LNCaP clone FGC (cell line): Measurements from ENCODE around the gene F13A1.

Experiments used
- DNase-seq: peaks from one replicate; pipeline ENCODE4 v3.0.0-alpha.2; 2011; ENCODE audit warnings: low read depth
- H3K4me3 ChIP-seq: 2 replicates; pipeline ENCODE4 v1.5.1; 2011; ENCODE audit warnings: mild to moderate bottlenecking, low read depth, low read length, control low read depth
- CTCF ChIP-seq: IDR thresholded peaks from 2 replicates; pipeline ENCODE4 v1.5.1; 2012; ENCODE audit warnings: mild to moderate bottlenecking; ENCODE audit not compliant: control insufficient read depth, insufficient read depth; ENCODE audit errors: extremely low read depth

The F13A1 gene

GRCh38 chr6:6166064-6166463 lies 154.4 kb downstream of the F13A1 start:
- no peak overlapping the region for H3K4me3 ChIP-seq
- no peak for TF ChIP-seq CTCF
- no peak for DNase-seq

DNA sequence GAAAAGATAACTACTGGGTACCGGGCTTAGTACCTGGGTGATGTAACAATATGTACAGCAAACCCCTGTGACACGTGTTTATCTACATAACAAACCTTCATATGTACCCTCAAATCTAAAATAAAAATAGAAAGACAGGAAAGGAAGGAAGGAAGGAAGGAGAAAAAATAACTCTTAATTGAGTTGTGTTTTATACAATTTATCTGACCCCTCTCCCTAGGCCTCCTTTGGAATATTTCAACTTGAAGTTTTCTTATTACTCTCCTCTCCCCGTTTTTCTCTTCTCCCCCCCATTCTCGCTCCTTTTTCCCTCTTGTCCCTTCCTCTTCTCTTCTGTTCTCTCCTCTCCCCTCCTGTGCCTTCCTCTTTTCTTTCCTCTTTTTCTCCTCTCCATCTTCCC lies 156.1 kb downstream of the F13A1 start:
- DNase-seq: no peak
- no peak for TF ChIP-seq CTCF

GRCh38 chr6:6154335-6154734 lies 166.1 kb downstream of the F13A1 start:
- no peak for TF ChIP-seq CTCF
- no peak overlapping the region for H3K4me3 ChIP-seq
- no peak for DNase-seq

More for the DNA sequence above, 156.1 kb downstream of the F13A1 start:
- H3K4me3 ChIP-seq: no peak overlapping the region

DNA sequence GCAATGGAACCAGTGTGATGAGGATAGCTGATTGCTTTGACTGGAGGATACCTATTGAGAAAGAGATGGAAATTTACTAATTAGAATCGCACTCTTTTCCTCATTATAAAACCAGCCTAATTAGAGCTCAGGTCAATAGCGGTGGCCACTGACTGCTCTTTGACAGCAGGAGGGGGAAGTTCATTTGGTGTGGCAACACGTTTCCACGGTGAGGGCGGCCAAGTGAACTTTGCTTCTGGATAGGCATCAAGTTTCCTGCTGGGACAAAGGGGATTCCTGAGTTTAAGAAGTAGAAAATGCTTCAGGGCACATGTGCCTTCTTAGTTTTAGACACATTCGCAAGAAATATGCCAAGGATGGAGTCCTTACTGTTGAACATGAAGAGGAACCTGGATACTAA lies 168.4 kb downstream of the F13A1 start:
- DNase-seq: no peak
- no peak overlapping the region for H3K4me3 ChIP-seq
- no peak for TF ChIP-seq CTCF

DNA sequence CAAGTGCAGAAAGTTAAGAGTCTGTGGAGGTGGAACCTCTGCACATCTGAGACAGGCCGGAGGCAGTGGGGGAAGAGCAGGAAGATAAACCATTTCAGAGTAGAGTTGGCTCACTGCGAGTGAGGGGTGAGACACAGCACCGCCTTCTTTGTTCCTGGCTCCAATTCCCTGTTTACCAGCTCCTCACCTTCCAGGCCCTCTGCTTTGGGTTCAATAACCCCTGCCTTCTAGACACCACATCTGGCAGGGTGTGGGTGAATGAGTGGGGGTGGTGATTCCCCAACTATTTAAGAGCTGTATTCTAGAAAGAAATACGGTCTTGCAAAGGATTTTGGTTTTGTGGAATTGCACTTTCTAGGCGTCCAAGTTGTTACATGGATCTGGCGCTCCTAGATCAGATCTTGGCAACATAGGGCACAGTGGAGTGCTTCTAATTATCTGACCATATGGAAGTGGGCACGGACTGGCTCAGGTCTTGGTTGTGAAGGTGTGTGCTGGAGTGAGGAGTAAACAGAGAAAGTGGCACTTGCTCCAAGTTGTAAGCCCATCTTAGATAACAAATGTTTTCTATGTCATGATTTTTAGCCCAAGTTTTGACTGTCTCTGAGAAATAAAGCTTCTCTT lies 172.2 kb downstream of the F13A1 start:
- TF ChIP-seq CTCF: no peak

GRCh38 chr6:6131492-6132109 lies 188.9 kb downstream of the F13A1 start:
- TF ChIP-seq CTCF: peak; percentile 43
- H3K4me3 ChIP-seq: no peak overlapping the region
- peak; percentile 13 for DNase-seq

More for the DNA sequence above, 172.2 kb downstream of the F13A1 start:
- H3K4me3 ChIP-seq: no peak overlapping the region
- DNase-seq: no peak

DNA sequence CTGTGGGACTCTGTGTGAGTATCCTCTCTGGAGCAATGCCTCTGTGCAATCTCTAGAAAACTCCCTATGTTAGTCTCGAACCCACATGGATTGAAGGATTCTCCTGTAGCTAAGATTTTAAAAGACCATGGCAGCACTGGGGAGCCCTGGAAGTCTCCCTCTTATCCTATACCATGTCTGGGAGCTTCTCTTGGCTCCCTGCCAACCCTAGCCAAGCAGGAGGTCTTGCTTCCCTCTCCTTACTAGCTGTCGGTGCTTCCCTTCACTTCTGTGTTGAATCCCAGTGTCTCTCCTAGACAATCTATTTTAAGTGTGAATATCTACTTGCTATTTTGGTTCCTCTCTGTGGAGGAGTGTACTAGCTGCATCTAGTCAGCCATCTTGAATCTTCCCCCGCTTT lies 195.0 kb downstream of the F13A1 start:
- no peak for TF ChIP-seq CTCF
- no peak for DNase-seq
- H3K4me3 ChIP-seq: no peak overlapping the region
